Cardiac ventricle fibroblast (primary cell): ENCODE measurements around the gene DUSP19. TPM values are rescaled to one million over a fixed set of nuclear protein-coding genes. Genes with fewer than 3 reads are reported as not detected.

Experiments used
- total RNA-seq: library from RNA; depleted of rRNA; stranded (reverse); fragments of >200 nt; gene quantifications from 2 replicates; pipeline ENCODE4 v1.2.3, GENCODE V29; 2015

The DUSP19 gene
- total RNA-seq: 1.9 and 4.2 TPM in 2 replicates

GRCh38 chr2:183078464-183079138 is at the start of gene DUSP19:
DUSP19 (plus strand) TSS chr2:183078747; CDS start chr2:183078934, 187 bp downstream.

GRCh38 chr2:183038341-183039300 is 39.9 kb upstream of the DUSP19 start, which contains the start of gene NCKAP1:
NCKAP1 (minus strand) TSS chr2:183038457; CDS start chr2:183038099, 358 bp downstream.

GRCh38 chr2:183124222-183124956 is 45.8 kb downstream of the DUSP19 start, which contains the start of gene NUP35:
NUP35 (plus strand) TSS chr2:183124443; CDS start chr2:183124458, 15 bp downstream.

Other genes starting within 250 kb of the DUSP19 start
- gene FRZB, start 212.1 kb upstream of the DUSP19 start, total RNA-seq: not detected in 2 replicates
- 72.5 and 132 TPM in 2 replicates for gene NCKAP1, start 40.3 kb upstream of the DUSP19 start, total RNA-seq
- gene NUP35, start 45.7 kb downstream of the DUSP19 start, total RNA-seq: 5.6 and 6.7 TPM in 2 replicates